ENCODE measurements around the gene HOXA6. TPM values are rescaled to one million over a fixed set of nuclear protein-coding genes. Genes with fewer than 3 reads are reported as not detected.

HOXA6 gene
- total and polyA plus RNA-seq, 4 donors = 0.23 TPM; not detected in 3

- Histone ChIP-seq H3K36me3 (ENCODE audit: control insufficient read depth in 4 of 4, insufficient read depth in 3 of 4, low read depth in 1 of 4, low read length in 3 of 4) (no peaks in the 10 kb centered on the region), H3K9ac (ENCODE audit: low read depth in 1 of 2, low read length in 2 of 2) (no peak overlapping the region), H3K4me1 (ENCODE audit: control insufficient read depth in 4 of 4, insufficient read depth in 4 of 4, low read length in 3 of 4) (peaks cover 2 to 24% (median 14%) of the 10 kb centered on the region in 4 donors), H3K9me3 (ENCODE audit: control insufficient read depth in 4 of 4, low read length in 3 of 4) (peaks cover 0 to 4% (median 0%) of the 10 kb centered on the region in 4 donors), H3K4me3 (ENCODE audit: low read depth in 1 of 3, low read length in 3 of 3) (no peak overlapping the region), H3K27ac (ENCODE audit: low read depth in 1 of 2, low read length in 2 of 2) (no peak overlapping the region), H3K27me3 (ENCODE audit: control insufficient read depth in 4 of 4, insufficient read depth in 4 of 4, low read length in 3 of 4) (peaks cover 17 to 61% (median 25%) of the 10 kb centered on the region in 4 donors)
- no peak for DNase-seq (ENCODE audit: low spot score)
- TF ChIP-seq RAD21 (IDR thresholded peaks at IDR 0.05) = no peak
- no peak for TF ChIP-seq RXRA (IDR thresholded peaks at IDR 0.05)
- TF ChIP-seq, protein P1, sequence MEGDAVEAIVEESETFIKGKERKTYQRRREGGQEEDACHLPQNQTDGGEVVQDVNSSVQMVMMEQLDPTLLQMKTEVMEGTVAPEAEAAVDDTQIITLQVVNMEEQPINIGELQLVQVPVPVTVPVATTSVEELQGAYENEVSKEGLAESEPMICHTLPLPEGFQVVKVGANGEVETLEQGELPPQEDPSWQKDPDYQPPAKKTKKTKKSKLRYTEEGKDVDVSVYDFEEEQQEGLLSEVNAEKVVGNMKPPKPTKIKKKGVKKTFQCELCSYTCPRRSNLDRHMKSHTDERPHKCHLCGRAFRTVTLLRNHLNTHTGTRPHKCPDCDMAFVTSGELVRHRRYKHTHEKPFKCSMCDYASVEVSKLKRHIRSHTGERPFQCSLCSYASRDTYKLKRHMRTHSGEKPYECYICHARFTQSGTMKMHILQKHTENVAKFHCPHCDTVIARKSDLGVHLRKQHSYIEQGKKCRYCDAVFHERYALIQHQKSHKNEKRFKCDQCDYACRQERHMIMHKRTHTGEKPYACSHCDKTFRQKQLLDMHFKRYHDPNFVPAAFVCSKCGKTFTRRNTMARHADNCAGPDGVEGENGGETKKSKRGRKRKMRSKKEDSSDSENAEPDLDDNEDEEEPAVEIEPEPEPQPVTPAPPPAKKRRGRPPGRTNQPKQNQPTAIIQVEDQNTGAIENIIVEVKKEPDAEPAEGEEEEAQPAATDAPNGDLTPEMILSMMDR (IDR thresholded peaks at IDR 0.05; ENCODE audit: low read depth, low read length, missing input control) = no peak
- TF ChIP-seq HNF4G (IDR thresholded peaks at IDR 0.05) = no peak
- no peak for TF ChIP-seq SP1 (IDR thresholded peaks at IDR 0.05)
- TF ChIP-seq YY1 (IDR thresholded peaks at IDR 0.05) = no peak
- no peak for TF ChIP-seq ZBTB33 (IDR thresholded peaks at IDR 0.05)
- no peak for TF ChIP-seq HNF4A (conservative IDR thresholded peaks at IDR 0.05)
- TF ChIP-seq, protein P2, sequence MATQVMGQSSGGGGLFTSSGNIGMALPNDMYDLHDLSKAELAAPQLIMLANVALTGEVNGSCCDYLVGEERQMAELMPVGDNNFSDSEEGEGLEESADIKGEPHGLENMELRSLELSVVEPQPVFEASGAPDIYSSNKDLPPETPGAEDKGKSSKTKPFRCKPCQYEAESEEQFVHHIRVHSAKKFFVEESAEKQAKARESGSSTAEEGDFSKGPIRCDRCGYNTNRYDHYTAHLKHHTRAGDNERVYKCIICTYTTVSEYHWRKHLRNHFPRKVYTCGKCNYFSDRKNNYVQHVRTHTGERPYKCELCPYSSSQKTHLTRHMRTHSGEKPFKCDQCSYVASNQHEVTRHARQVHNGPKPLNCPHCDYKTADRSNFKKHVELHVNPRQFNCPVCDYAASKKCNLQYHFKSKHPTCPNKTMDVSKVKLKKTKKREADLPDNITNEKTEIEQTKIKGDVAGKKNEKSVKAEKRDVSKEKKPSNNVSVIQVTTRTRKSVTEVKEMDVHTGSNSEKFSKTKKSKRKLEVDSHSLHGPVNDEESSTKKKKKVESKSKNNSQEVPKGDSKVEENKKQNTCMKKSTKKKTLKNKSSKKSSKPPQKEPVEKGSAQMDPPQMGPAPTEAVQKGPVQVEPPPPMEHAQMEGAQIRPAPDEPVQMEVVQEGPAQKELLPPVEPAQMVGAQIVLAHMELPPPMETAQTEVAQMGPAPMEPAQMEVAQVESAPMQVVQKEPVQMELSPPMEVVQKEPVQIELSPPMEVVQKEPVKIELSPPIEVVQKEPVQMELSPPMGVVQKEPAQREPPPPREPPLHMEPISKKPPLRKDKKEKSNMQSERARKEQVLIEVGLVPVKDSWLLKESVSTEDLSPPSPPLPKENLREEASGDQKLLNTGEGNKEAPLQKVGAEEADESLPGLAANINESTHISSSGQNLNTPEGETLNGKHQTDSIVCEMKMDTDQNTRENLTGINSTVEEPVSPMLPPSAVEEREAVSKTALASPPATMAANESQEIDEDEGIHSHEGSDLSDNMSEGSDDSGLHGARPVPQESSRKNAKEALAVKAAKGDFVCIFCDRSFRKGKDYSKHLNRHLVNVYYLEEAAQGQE (IDR thresholded peaks at IDR 0.05) = no peak
- no peak for TF ChIP-seq MAX (IDR thresholded peaks at IDR 0.05)
- WGBS = 40% methylated on average over 4 of the region's 4 CpGs
Measured at GRCh38 chr7:27181795-27182275, 34.3 kb upstream of the HOXA6 start.

DNA sequence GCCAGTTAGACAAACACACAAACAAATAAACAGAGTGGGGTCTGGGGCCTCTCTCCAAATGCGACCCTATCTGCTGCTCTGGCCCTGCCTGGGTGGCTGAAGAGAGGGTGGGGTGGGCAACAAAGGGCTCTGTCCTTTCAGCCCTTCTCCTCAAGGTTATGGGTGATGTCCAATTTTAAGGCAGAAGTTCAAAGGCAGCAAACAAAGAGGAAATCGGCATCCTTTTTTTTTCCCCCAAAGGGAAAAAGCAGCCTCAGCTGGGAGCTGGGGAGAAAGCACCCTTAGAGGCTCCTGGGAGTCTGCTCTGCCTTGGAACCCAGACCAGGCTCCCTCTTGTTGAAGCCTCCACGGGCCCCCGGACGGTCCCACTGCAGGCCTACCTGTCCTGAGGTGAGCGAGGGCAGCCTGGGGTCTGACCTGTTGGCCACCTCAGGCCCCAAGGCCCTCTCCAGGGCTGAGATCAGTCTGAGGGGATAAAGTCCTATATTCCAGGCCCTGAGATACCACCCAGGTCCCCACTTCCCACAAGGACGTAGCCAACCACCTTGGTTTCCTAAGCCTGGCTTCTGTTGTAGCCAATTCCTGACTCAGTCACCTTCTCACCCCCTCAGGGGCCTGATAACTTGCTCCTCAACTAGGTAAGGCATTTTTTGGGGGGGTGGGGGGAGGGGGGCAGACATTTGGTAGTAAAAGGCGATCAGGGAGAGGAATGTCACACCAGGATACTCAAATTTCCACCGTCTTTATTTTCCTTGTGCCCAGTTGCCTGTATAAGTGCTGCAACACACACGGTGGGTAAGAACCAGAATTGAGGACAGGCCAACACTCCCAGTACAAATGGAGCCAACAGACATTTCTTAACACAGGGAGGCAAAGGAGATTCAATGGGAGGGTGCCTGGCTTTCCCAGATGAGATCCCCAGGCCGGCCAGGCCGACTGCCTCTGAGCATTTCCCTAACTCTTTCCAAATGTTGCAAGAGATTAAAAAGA is 33.2 kb upstream of the HOXA6 start:
- Histone ChIP-seq H3K9ac (ENCODE audit: low read depth in 1 of 2, low read length in 2 of 2) (no peak overlapping the region), H3K27ac (ENCODE audit: low read depth in 1 of 2, low read length in 2 of 2) (no peak overlapping the region), H3K9me3 (ENCODE audit: control insufficient read depth in 4 of 4, low read length in 3 of 4) (peaks cover 0 to 4% (median 0%) of the 10 kb centered on the region in 4 donors), H3K4me1 (ENCODE audit: control insufficient read depth in 4 of 4, insufficient read depth in 4 of 4, low read length in 3 of 4) (peaks cover 2 to 24% (median 14%) of the 10 kb centered on the region in 4 donors), H3K4me3 (ENCODE audit: low read depth in 1 of 3, low read length in 3 of 3) (no peak overlapping the region), H3K27me3 (ENCODE audit: control insufficient read depth in 4 of 4, insufficient read depth in 4 of 4, low read length in 3 of 4) (peaks cover 18 to 68% (median 25%) of the 10 kb centered on the region in 4 donors), H3K36me3 (ENCODE audit: control insufficient read depth in 4 of 4, insufficient read depth in 3 of 4, low read depth in 1 of 4, low read length in 3 of 4) (no peaks in the 10 kb centered on the region)
- TF ChIP-seq, protein P3, sequence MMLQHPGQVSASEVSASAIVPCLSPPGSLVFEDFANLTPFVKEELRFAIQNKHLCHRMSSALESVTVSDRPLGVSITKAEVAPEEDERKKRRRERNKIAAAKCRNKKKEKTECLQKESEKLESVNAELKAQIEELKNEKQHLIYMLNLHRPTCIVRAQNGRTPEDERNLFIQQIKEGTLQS (IDR thresholded peaks at IDR 0.05) = no peak
- TF ChIP-seq GABPA (IDR thresholded peaks at IDR 0.05 in 1 of 2, conservative IDR thresholded peaks at IDR 0.05 in 1 of 2) (no peak), JUND (IDR thresholded peaks at IDR 0.05) (no peak), SP1 (IDR thresholded peaks at IDR 0.05) (no peak), HNF4G (IDR thresholded peaks at IDR 0.05) (no peak), HNF4A (conservative IDR thresholded peaks at IDR 0.05) (no peak), NR2F2 (IDR thresholded peaks at IDR 0.05) (no peak)
- TF ChIP-seq, protein P1 (IDR thresholded peaks at IDR 0.05; ENCODE audit: low read depth, low read length, missing input control) = no peak
- TF ChIP-seq, protein P2 (IDR thresholded peaks at IDR 0.05) = no peak
- DNase-seq (ENCODE audit: low spot score) = no peak
- WGBS = 37% methylated on average over 12 of the region's 12 CpGs
